Esophagus muscularis mucosa (tissue), 4 donors: ENCODE results near the gene RAB1A.

ENCODE experiments used
- EP300 ChIP-seq: sonication (generic); formaldehyde crosslinking; IDR thresholded peaks from one replicate; pipeline ENCODE4 v1.6.1; 2017; ENCODE audit warnings: antibody characterized with exemption
- POLR2A ChIP-seq: fragments of 450-650 bp; IDR thresholded peaks from one replicate; pipeline ENCODE4 v1.6.1; 2017; ENCODE audit warnings: antibody characterized with exemption, moderate library complexity, mild to moderate bottlenecking, low read depth
- POLR2AphosphoS5 ChIP-seq, 2 donors: sonication (generic); formaldehyde crosslinking; IDR thresholded peaks; one replicate each; pipeline ENCODE4 v1.6.1; 2017; ENCODE audit warnings: antibody characterized with exemption in 2 of 2
- TF ChIP-seq, protein P1 (sequence below), 3 experiments: fragments of 200-600 bp in 2 of 3; fragments of 450-650 bp in 1 of 3; sonication (generic) in 2 of 3; IDR thresholded peaks; one replicate each; pipeline ENCODE4 v1.5.1; 2017 to 2019; ENCODE audit warnings: antibody characterized with exemption in 3 of 3, mild to moderate bottlenecking in 2 of 3, moderate library complexity in 1 of 3

DNA sequence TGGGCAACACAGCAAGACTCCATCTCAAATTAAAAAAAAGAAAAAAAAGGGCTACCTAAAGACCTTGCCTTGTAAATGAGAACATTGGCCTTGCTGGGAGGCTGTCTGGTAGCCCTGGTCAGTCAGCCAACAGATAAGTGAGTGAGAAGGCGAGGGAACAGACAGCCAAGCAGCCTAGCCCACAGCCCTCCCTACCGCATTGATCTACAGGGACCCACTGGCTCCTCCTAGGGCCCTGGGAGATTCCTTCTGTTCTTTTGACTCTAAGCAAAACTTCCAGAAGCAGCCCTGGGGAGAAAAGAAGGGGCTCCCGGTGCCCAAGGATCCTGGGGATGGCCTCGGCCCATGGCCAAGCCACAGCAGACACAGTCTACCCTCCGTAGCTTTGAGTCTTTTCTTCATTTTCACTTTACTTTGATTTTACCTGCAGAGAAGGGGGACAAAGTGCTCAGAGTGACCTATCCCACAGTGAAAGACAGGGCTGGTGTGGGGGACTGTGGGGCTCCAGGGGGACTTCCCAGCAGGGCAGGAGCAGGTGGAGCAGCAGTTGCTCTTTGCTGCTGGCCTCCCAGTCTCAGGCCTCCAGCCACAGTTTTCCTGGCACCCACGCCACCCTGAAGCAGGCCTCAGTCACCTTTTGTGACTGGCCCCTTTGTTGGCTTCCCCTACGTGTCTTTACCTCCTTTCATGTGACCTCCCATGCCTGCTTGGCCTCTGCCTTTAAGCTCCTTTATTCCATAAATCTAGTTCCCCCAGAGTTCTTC, 68.6 kb downstream of the RAB1A start:
- no peak for TF ChIP-seq EP300
- TF ChIP-seq, protein P1, sequence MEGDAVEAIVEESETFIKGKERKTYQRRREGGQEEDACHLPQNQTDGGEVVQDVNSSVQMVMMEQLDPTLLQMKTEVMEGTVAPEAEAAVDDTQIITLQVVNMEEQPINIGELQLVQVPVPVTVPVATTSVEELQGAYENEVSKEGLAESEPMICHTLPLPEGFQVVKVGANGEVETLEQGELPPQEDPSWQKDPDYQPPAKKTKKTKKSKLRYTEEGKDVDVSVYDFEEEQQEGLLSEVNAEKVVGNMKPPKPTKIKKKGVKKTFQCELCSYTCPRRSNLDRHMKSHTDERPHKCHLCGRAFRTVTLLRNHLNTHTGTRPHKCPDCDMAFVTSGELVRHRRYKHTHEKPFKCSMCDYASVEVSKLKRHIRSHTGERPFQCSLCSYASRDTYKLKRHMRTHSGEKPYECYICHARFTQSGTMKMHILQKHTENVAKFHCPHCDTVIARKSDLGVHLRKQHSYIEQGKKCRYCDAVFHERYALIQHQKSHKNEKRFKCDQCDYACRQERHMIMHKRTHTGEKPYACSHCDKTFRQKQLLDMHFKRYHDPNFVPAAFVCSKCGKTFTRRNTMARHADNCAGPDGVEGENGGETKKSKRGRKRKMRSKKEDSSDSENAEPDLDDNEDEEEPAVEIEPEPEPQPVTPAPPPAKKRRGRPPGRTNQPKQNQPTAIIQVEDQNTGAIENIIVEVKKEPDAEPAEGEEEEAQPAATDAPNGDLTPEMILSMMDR (IDR thresholded peaks at IDR 0.05): no peak
- TF ChIP-seq POLR2A: no peak
- no peak for TF ChIP-seq POLR2AphosphoS5 (IDR thresholded peaks at IDR 0.05)
